GM12875 (cell line): ENCODE measurements around the gene ING3.
"Not testable (repeated sequence)": the region's sequence is repeated elsewhere in the genome, so short reads cannot be mapped to it uniquely, and the experiment has no call there.

Experiments
- H3K4me3 ChIP-seq: one replicate; pipeline ENCODE4 v1.5.1; 2011; ENCODE audit warnings: low read depth, low read length, control low read depth
- CTCF ChIP-seq: IDR thresholded peaks from 2 replicates; pipeline ENCODE4 v1.5.1; 2011; ENCODE audit warnings: low read depth, mild to moderate bottlenecking, control low read depth, inconsistent platforms, low read length, moderate library complexity, borderline replicate concordance; ENCODE audit not compliant: insufficient read depth

Gene ING3

GRCh38 chr7:121002757-121003200 is 52.2 kb downstream of the ING3 start:
- no peak for TF ChIP-seq CTCF
- no peak overlapping the region for H3K4me3 ChIP-seq

GRCh38 chr7:121003986-121004685 is 53.6 kb downstream of the ING3 start:
- H3K4me3 ChIP-seq = no peak overlapping the region
- no peak for TF ChIP-seq CTCF

- not testable (repeated sequence) for H3K4me3 ChIP-seq
These were observed 54.5 kb downstream of the ING3 start for GRCh38 chr7:121005058-121005457.

GRCh38 chr7:121005996-121006584 is 55.5 kb downstream of the ING3 start:
- H3K4me3 ChIP-seq = no peak overlapping the region
- TF ChIP-seq CTCF = no peak

- TF ChIP-seq CTCF = no peak
These were observed 56.2 kb downstream of the ING3 start for GRCh38 chr7:121006711-121007315.

GRCh38 chr7:121008816-121009215 is 58.2 kb downstream of the ING3 start:
- no peak for TF ChIP-seq CTCF
- no peak overlapping the region for H3K4me3 ChIP-seq

More at GRCh38 chr7:121006711-121007315, 56.2 kb downstream of the ING3 start:
- no peak overlapping the region for H3K4me3 ChIP-seq

- no peak for TF ChIP-seq CTCF
- no peak overlapping the region for H3K4me3 ChIP-seq
These were observed 60.8 kb downstream of the ING3 start for GRCh38 chr7:121011401-121011800.
